Activated CD4-positive, CD25-positive, alpha-beta regulatory T cell treated with anti-CD3 and anti-CD28 coated beads, Interleukin-2, amount 50 U/mL, for 24 hours (primary cell): ENCODE data around the gene HDAC7.

Experiments used
- ATAC-seq, 2 donors: fragments of 150-1000 bp; cut with Tn5 transposase; one replicate each; pipeline ENCODE4 v1.10.0; 2021; ENCODE audit warnings: mild to moderate bottlenecking in 1 of 2, moderate library complexity in 1 of 2

HDAC7 gene

DNA sequence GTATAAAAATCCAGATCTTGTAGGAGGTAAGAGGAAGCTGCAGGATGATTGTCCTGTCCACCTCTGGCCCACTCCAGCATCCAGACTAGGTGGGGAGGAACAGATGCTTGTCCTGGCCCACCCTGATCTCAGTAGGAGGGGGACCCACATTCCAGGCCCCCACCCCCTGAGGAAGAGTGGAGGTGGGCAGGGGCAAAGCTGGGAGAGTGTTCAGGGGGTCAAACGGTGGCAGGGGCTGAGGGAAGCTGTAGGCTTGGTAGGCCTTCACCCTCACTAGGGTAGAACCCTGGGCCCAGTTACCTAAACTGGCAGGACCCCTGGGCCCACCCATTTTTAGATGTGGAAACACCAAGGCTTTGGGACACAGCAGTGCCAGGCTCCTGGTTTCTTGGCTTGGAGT, 42.6 kb downstream of the HDAC7 start:
- no peak for ATAC-seq

DNA sequence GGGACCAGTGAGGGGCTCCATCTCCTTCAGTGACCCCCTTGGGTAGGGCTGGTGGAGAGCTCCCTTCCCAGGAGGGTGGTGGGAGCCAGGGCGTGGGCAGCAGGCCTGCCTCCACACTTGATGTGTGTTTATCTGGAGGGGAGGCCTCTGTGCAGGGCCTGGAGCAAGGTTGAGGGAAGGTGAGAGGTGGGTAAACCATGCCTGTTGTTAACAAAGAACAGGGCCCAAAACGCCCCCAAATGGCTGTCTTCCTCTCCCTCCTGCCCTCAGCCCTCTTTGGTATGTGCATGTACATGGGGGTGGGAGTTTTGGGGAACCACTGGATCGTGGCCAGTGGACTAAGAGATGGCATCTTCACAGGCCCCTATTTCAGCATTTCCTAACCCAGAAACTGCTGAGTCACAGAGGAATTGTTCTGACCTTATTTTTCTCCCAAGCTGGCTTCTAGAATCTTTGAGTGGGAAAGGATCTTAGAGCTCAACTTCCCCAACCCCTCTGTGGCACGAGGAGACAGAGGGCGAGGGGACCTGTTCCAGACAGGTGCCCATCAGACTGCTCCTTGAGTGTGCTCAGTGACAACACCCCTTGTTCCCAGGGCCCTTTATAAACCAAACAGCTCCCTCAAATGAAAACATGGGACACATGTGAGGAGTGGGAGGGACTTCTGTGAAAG, 43.1 kb downstream of the HDAC7 start:
- ATAC-seq, result no peak

GRCh38 chr12:47775100-47775911, 44.4 kb downstream of the HDAC7 start:
- ATAC-seq, result peak in 1 of 2 donors; percentile 11

DNA sequence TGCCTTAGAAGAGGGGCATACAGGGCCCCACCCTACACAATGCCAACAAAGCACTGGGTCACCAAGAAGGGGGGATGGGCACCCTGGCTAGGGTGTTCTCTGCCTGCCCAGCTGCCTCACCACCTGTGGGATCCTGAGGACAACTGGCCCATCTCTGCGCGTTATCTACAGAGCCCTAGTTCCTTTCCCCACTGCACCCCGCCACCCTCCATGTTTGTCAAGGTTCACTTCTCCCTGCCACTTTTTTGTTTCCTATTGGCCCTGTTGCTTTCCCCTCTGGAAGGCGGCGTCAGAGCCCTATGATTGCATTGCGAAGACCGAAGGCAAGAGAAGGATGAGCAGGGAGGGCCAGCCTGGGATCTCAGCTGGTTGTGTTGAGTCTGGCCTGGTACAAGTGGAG, 45.0 kb downstream of the HDAC7 start:
- ATAC-seq, result no peak

GRCh38 chr12:47773858-47774580, 45.7 kb downstream of the HDAC7 start:
- ATAC-seq, result no peak

DNA sequence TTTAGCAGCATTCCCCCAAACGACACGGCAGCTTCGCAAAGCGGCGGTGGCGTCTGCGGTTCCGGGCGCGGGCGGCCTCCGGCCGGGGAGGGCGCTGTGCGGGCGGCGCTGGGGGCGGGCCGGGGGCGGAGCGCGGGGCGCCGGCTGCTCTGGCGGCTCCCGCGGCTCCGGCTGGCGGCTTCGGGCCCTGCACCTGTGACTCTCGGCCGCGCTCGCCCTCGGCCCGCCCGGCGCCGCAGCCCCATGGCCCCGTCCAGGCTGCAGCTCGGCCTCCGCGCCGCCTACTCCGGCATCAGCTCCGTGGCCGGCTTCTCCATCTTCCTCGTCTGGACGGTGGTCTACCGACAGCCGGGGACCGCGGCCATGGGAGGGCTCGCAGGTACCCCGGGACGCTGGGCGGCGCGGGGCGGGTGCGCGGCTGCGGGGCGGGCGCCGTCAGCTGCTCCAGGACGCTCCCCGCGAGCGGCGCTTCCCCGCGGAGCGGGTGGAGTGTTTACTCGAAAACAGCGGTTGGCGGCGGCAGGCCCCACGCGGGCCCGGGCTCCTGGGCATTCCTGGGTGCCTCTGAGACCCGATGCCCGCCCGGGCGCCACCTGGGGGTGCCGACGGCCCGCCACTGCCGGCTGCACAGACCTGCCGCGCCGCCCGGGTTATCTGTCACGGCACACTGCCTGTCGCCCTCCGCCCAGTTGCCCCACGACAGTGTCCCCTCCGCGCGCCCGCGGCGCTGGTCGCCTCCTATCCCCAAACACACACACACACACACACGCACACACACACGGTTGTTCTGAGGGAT, 46.4 kb downstream of the HDAC7 start, which contains the start of gene SLC48A1:
Gene SLC48A1 (plus strand): TSS at position 177 of the 796 bp plus-strand sequence. CDS start 67 bp downstream, at position 244.
- ATAC-seq, result peak; percentile 80 to 85

GRCh38 chr12:47772738-47773061, 47.0 kb downstream of the HDAC7 start:
- no peak for ATAC-seq

GRCh38 chr12:47772094-47772660, 47.5 kb downstream of the HDAC7 start:
- no peak for ATAC-seq

DNA sequence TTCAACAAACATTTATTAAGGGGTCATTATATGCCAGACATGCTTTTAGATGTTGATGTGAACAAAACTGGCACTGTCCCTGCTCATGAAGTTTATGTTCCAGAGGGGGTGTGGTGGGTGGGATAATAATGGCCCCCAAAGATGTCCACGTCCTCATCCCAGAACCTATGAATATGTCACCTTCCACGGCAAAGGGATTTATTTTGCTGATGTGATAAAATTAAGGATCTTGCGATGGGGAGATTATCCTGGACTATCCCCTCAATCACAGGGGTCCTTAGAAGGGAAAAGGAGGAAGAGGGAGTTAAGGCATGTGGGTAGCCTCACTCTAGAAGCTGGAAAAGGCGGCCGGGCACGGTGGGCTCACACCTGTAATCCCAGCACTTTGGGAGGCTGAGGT, 48.4 kb downstream of the HDAC7 start:
- ATAC-seq, result no peak

- ATAC-seq, result no peak
Observed at GRCh38 chr12:47770086-47770726, 49.5 kb downstream of the HDAC7 start.

DNA sequence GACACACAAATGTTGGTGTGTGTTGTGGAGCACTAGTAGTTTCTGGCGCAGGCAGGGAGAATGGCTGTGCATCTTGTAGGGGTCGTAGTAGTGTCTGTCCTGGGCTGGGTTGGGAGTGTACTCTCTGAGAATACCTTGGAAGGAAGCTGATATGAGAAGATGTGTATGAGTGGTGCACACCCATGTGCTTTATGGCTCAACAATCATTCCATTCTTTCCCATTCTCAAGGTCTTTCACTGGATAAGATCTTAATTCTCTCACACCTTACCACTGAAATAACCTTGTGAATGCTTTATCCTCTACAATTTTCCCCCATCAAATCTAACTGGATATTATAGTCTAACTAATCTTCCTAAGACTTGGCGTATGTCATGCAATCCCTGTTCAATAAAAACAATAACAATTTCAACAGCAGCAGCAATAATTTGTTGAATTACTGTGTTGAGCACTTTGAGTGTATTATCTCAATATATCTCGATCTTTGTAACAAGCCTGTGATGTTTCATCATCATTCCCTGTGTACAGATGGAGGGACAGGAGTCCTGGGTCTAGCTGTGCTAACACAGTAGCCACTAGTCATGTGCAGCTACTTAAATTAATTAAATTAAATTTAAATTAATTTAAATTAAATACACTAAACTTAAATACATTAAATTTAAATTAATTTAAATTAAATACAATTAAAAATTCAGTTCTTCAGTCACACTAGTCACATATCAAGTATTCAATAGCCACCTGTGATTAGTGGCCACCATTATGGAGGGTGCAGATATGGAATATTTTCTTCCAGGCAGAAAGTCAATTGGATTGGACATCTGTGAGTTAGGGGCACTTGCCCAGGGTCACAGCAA, 50.2 kb downstream of the HDAC7 start:
- no peak for ATAC-seq

- ATAC-seq, result no peak
Observed at GRCh38 chr12:47768323-47768811, 51.3 kb downstream of the HDAC7 start.

DNA sequence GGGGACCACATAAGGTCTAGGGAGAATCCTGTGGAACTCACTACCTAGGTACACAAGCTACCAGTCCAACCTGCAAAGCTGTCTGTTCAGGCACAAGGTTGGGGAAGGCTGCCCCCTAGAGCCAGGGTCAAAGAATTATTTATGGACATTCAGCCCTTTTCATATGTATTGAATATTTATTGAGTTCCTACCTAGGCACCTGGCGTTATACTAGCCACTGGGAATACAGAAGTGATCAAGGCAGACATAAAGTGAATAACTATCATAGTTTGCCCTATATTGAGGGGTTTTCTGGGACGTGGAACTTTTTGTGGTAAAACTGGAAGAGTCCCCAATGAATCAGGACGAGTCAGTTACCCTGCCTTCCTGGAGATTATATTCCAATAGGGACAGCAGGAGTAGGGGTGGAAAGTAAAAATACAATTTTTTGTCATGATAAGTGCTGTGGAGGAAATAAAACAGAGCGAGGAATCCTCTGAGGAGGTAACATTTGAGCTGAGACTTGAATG, 52.4 kb downstream of the HDAC7 start:
- ATAC-seq, result peak; percentile 51 to 72

GRCh38 chr12:47766502-47767215, 53.0 kb downstream of the HDAC7 start:
- no peak for ATAC-seq

DNA sequence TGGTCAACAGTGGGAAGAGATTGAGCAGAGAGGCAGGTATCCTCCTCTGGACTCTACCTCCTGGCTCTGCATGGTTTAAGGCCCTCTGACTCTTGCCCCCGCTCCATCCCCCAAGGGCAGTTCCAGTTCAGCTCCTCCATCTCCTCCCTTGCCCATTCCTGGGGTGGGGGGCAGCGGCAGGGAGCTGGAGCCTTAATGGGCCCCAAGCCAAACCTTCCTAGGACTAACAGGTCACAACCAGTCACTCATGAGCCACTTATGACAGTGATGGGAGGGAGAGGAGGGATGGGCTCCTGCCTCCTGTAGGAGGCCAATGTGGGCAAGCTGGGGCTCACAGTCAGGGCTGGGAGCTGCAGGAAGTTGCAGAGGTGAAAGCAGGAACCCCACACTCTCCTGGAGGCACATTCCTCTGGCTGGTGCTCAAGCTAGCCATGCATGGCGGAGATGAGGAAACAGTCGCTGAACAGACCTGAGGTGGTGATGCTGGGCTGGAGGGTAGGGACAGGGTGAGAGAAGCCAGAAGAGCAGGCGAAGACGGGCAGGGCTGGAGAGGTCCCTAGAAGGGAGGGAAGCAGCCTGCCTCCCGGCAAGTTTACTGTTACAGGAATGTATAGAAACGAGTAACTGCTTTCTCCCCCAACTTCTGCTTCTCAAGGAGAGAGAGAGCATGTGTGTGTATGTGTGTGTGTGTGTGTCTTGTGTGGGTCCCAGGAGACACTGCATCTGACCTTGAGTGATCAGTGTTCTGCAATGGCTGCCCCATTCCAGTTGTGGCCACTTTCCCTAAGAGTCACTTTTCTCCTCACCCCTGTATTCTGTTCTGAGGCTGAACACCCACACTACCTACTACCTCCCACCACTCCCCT, 56.0 kb downstream of the HDAC7 start:
- ATAC-seq, result no peak

- no peak for ATAC-seq
Observed at GRCh38 chr12:47762850-47763465, 56.7 kb downstream of the HDAC7 start.

- ATAC-seq, result peak; percentile 44 to 60
Observed at GRCh38 chr12:47758834-47759690, 60.6 kb downstream of the HDAC7 start, which contains the start of gene RAPGEF3. Gene RAPGEF3 (minus strand): TSS chr12:47758880. CDS start chr12:47758556, 324 bp downstream.
